ENCODE data around the gene SMARCA1. TPM values are rescaled to one million over a fixed set of nuclear protein-coding genes. Genes with fewer than 3 reads are reported as not detected.

The SMARCA1 gene
- polyA plus RNA-seq, 2 donors = 2.6 to 4.8 TPM

DNA sequence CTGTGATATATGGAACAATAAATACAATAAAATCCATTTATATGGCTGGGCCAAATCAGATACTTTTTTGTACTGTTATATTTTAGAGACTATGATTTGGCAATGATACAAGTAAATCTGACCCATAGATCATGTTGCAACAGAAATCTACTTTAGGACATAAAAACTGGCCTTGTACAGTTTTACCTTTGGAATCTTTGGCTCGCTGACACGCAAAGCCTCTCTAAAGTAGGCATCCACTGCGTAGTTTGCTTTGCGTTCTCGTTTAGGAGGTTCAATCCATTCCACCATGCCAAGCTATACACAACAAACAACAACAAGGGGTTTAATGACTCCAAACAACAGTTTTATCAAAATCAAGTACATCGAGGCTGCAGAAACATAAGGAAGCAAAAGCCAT, 42.4 kb downstream of the SMARCA1 start:
- H3K27me3 ChIP-seq (ENCODE audit: control insufficient read depth in 1 of 2, insufficient read depth in 2 of 2, low read length in 2 of 2) = no peaks in the 10 kb centered on the region
- H3K4me1 ChIP-seq (ENCODE audit: control insufficient read depth in 2 of 2, insufficient read depth in 2 of 2, low read length in 1 of 2) = no peaks in the 10 kb centered on the region
- no peak overlapping the region for H3K4me3 ChIP-seq (ENCODE audit: low read depth in 1 of 2, low read length in 2 of 2)
- H3K9me3 ChIP-seq (ENCODE audit: control insufficient read depth in 2 of 2, insufficient read depth in 1 of 2, low read depth in 1 of 2, low read length in 1 of 2) = no peaks in the 10 kb centered on the region
- H3K36me3 ChIP-seq (ENCODE audit: control insufficient read depth in 2 of 2, insufficient read depth in 2 of 2, low read length in 1 of 2) = no peaks in the 10 kb centered on the region
- no peak overlapping the region for H3K27ac ChIP-seq (ENCODE audit: low read depth in 2 of 2, low read length in 1 of 2)
- 94 to 97% methylated on average over 6 of the region's 6 CpGs for WGBS, 2 donors

- no peaks in the 10 kb centered on the region for H3K9me3 ChIP-seq (ENCODE audit: control insufficient read depth in 2 of 2, insufficient read depth in 1 of 2, low read depth in 1 of 2, low read length in 1 of 2)
- no peak overlapping the region for H3K4me3 ChIP-seq (ENCODE audit: low read depth in 1 of 2, low read length in 2 of 2)
- no peaks in the 10 kb centered on the region for H3K27me3 ChIP-seq (ENCODE audit: control insufficient read depth in 1 of 2, insufficient read depth in 2 of 2, low read length in 2 of 2)
- 70 to 74% methylated on average over 4 of the region's 4 CpGs for whole genome bisulfite sequencing, 2 donors
- H3K27ac ChIP-seq (ENCODE audit: low read depth in 2 of 2, low read length in 1 of 2) = no peak overlapping the region
- no peaks in the 10 kb centered on the region for H3K36me3 ChIP-seq (ENCODE audit: control insufficient read depth in 2 of 2, insufficient read depth in 2 of 2, low read length in 1 of 2)
- no peaks in the 10 kb centered on the region for H3K4me1 ChIP-seq (ENCODE audit: control insufficient read depth in 2 of 2, insufficient read depth in 2 of 2, low read length in 1 of 2)
Observed at GRCh38 chrX:129478516-129478915, 44.8 kb downstream of the SMARCA1 start.

- H3K36me3 ChIP-seq (ENCODE audit: control insufficient read depth in 2 of 2, insufficient read depth in 2 of 2, low read length in 1 of 2) = no peaks in the 10 kb centered on the region
- no peaks in the 10 kb centered on the region for H3K4me1 ChIP-seq (ENCODE audit: control insufficient read depth in 2 of 2, insufficient read depth in 2 of 2, low read length in 1 of 2)
- no peak overlapping the region for H3K4me3 ChIP-seq (ENCODE audit: low read depth in 1 of 2, low read length in 2 of 2)
- H3K9me3 ChIP-seq (ENCODE audit: control insufficient read depth in 2 of 2, insufficient read depth in 1 of 2, low read depth in 1 of 2, low read length in 1 of 2) = no peaks in the 10 kb centered on the region
- H3K27ac ChIP-seq (ENCODE audit: low read depth in 2 of 2, low read length in 1 of 2) = no peak overlapping the region
- WGBS, 2 donors = 38 to 67% methylated on average over 1 of the region's 1 CpG
- no peaks in the 10 kb centered on the region for H3K27me3 ChIP-seq (ENCODE audit: control insufficient read depth in 1 of 2, insufficient read depth in 2 of 2, low read length in 2 of 2)
Observed at GRCh38 chrX:129472116-129472515, 51.2 kb downstream of the SMARCA1 start.

GRCh38 chrX:129462707-129463106, 60.6 kb downstream of the SMARCA1 start:
- no peaks in the 10 kb centered on the region for H3K9me3 ChIP-seq (ENCODE audit: control insufficient read depth in 2 of 2, insufficient read depth in 1 of 2, low read depth in 1 of 2, low read length in 1 of 2)
- no peaks in the 10 kb centered on the region for H3K36me3 ChIP-seq (ENCODE audit: control insufficient read depth in 2 of 2, insufficient read depth in 2 of 2, low read length in 1 of 2)
- H3K27ac ChIP-seq (ENCODE audit: low read depth in 2 of 2, low read length in 1 of 2) = no peak overlapping the region
- no peaks in the 10 kb centered on the region for H3K4me1 ChIP-seq (ENCODE audit: control insufficient read depth in 2 of 2, insufficient read depth in 2 of 2, low read length in 1 of 2)
- whole genome bisulfite sequencing, 2 donors = 44 to 56% methylated on average over 3 of the region's 3 CpGs
- no peaks in the 10 kb centered on the region for H3K27me3 ChIP-seq (ENCODE audit: control insufficient read depth in 1 of 2, insufficient read depth in 2 of 2, low read length in 2 of 2)
- no peak overlapping the region for H3K4me3 ChIP-seq (ENCODE audit: low read depth in 1 of 2, low read length in 2 of 2)

DNA sequence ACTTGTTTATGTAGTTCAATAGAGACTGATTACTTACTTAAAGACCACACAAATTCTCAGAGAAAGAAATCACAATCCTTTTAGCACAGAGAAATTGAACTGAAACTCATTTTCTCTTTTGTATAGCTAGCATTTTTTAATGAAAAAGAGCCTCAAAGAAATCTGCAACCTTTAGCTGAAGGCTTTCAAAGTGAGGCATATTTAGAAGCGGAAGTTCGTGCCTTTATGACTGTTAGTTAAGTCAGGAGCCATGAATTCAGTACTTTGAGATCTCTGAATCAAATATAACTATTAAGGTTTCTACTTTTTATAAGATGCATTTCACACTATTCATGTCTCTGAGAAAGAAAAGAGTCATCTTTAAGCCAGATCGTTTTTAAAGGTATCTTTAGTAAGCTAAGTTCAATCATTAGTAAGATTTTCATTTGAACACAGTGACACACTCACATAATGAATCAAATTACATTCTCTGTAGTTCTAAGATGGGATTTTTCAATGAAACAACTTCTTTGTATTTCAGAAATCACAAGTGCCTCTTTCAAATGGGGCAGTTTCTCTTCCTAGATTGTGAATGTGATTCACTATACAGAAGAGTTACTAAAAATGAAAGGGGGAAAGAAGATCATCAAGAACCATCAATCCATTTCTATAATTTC, 61.4 kb downstream of the SMARCA1 start:
- no peaks in the 10 kb centered on the region for H3K9me3 ChIP-seq (ENCODE audit: control insufficient read depth in 2 of 2, insufficient read depth in 1 of 2, low read depth in 1 of 2, low read length in 1 of 2)
- H3K4me1 ChIP-seq (ENCODE audit: control insufficient read depth in 2 of 2, insufficient read depth in 2 of 2, low read length in 1 of 2) = no peaks in the 10 kb centered on the region
- H3K27me3 ChIP-seq (ENCODE audit: control insufficient read depth in 1 of 2, insufficient read depth in 2 of 2, low read length in 2 of 2) = no peaks in the 10 kb centered on the region
- H3K36me3 ChIP-seq (ENCODE audit: control insufficient read depth in 2 of 2, insufficient read depth in 2 of 2, low read length in 1 of 2) = no peaks in the 10 kb centered on the region
- WGBS, 2 donors = 66 to 81% methylated on average over 3 of the region's 3 CpGs
- no peak overlapping the region for H3K4me3 ChIP-seq (ENCODE audit: low read depth in 1 of 2, low read length in 2 of 2)
- no peak overlapping the region for H3K27ac ChIP-seq (ENCODE audit: low read depth in 2 of 2, low read length in 1 of 2)

DNA sequence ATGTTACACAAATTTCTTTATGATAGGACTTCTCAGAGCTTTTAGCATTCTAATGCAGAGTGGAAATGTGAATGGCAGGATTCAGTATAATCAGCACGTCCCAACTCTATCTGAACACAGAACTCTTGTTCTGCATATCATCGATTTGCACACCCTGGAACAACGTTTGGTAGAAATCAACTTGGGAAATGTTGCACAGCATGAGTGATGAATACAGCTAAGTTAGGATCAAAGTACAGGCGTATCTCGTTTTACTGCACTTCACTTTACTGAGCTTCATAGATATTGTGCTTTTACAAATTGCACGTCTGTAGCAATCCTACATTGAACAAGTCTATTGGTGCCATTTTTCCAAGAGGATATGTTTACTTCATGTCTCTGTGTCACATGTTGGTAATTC, 70.8 kb downstream of the SMARCA1 start:
- H3K27me3 ChIP-seq (ENCODE audit: control insufficient read depth in 1 of 2, insufficient read depth in 2 of 2, low read length in 2 of 2) = no peaks in the 10 kb centered on the region
- no peak overlapping the region for H3K4me3 ChIP-seq (ENCODE audit: low read depth in 1 of 2, low read length in 2 of 2)
- H3K4me1 ChIP-seq (ENCODE audit: control insufficient read depth in 2 of 2, insufficient read depth in 2 of 2, low read length in 1 of 2) = no peaks in the 10 kb centered on the region
- H3K36me3 ChIP-seq (ENCODE audit: control insufficient read depth in 2 of 2, insufficient read depth in 2 of 2, low read length in 1 of 2) = no peaks in the 10 kb centered on the region
- no peak overlapping the region for H3K27ac ChIP-seq (ENCODE audit: low read depth in 2 of 2, low read length in 1 of 2)
- 78 to 92% methylated on average over 6 of the region's 6 CpGs for whole genome bisulfite sequencing, 2 donors
- no peaks in the 10 kb centered on the region for H3K9me3 ChIP-seq (ENCODE audit: control insufficient read depth in 2 of 2, insufficient read depth in 1 of 2, low read depth in 1 of 2, low read length in 1 of 2)

GRCh38 chrX:129450123-129450522, 73.2 kb downstream of the SMARCA1 start:
- Histone ChIP-seq H3K4me3 (ENCODE audit: low read depth in 1 of 2, low read length in 2 of 2) (no peak overlapping the region), H3K27me3 (ENCODE audit: control insufficient read depth in 1 of 2, insufficient read depth in 2 of 2, low read length in 2 of 2) (no peaks in the 10 kb centered on the region), H3K36me3 (ENCODE audit: control insufficient read depth in 2 of 2, insufficient read depth in 2 of 2, low read length in 1 of 2) (no peaks in the 10 kb centered on the region), H3K27ac (ENCODE audit: low read depth in 2 of 2, low read length in 1 of 2) (no peak overlapping the region), H3K9me3 (ENCODE audit: control insufficient read depth in 2 of 2, insufficient read depth in 1 of 2, low read depth in 1 of 2, low read length in 1 of 2) (no peaks in the 10 kb centered on the region), H3K4me1 (ENCODE audit: control insufficient read depth in 2 of 2, insufficient read depth in 2 of 2, low read length in 1 of 2) (no peaks in the 10 kb centered on the region)
- 75 to 94% methylated on average over 4 of the region's 4 CpGs for WGBS, 2 donors

GRCh38 chrX:129449148-129449547, 74.1 kb downstream of the SMARCA1 start:
- no peaks in the 10 kb centered on the region for H3K27me3 ChIP-seq (ENCODE audit: control insufficient read depth in 1 of 2, insufficient read depth in 2 of 2, low read length in 2 of 2)
- H3K36me3 ChIP-seq (ENCODE audit: control insufficient read depth in 2 of 2, insufficient read depth in 2 of 2, low read length in 1 of 2) = no peaks in the 10 kb centered on the region
- no peak overlapping the region for H3K4me3 ChIP-seq (ENCODE audit: low read depth in 1 of 2, low read length in 2 of 2)
- H3K27ac ChIP-seq (ENCODE audit: low read depth in 2 of 2, low read length in 1 of 2) = no peak overlapping the region
- H3K4me1 ChIP-seq (ENCODE audit: control insufficient read depth in 2 of 2, insufficient read depth in 2 of 2, low read length in 1 of 2) = no peaks in the 10 kb centered on the region
- H3K9me3 ChIP-seq (ENCODE audit: control insufficient read depth in 2 of 2, insufficient read depth in 1 of 2, low read depth in 1 of 2, low read length in 1 of 2) = no peaks in the 10 kb centered on the region
- WGBS, 2 donors = 69 to 77% methylated on average over 2 of the region's 2 CpGs

DNA sequence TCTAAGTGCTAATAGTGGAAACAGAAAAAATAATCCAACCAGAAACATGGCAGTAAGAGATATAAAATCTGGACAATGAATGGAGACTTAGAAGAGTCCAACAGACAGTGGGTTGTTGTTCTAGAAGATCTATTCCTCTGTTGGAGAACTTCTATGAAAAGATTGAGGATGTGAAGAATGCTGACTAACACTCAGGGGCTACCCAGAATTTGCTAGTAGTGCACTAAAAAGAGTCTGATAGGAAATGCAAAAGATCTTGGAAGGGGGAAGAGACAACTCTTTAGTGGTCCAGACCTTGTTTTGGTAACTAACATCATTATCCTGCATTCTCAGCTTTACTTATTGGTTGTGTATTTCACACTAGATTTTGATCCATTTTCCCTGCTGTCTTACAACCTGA, 77.9 kb downstream of the SMARCA1 start:
- H3K36me3 ChIP-seq (ENCODE audit: control insufficient read depth in 2 of 2, insufficient read depth in 2 of 2, low read length in 1 of 2) = no peaks in the 10 kb centered on the region
- H3K4me3 ChIP-seq (ENCODE audit: low read depth in 1 of 2, low read length in 2 of 2) = no peak overlapping the region
- H3K4me1 ChIP-seq (ENCODE audit: control insufficient read depth in 2 of 2, insufficient read depth in 2 of 2, low read length in 1 of 2) = no peaks in the 10 kb centered on the region
- no peak overlapping the region for H3K27ac ChIP-seq (ENCODE audit: low read depth in 2 of 2, low read length in 1 of 2)
- H3K27me3 ChIP-seq (ENCODE audit: control insufficient read depth in 1 of 2, insufficient read depth in 2 of 2, low read length in 2 of 2) = no peaks in the 10 kb centered on the region
- H3K9me3 ChIP-seq (ENCODE audit: control insufficient read depth in 2 of 2, insufficient read depth in 1 of 2, low read depth in 1 of 2, low read length in 1 of 2) = no peaks in the 10 kb centered on the region

- H3K9me3 ChIP-seq (ENCODE audit: control insufficient read depth in 2 of 2, insufficient read depth in 1 of 2, low read depth in 1 of 2, low read length in 1 of 2) = no peaks in the 10 kb centered on the region
- H3K27me3 ChIP-seq (ENCODE audit: control insufficient read depth in 1 of 2, insufficient read depth in 2 of 2, low read length in 2 of 2) = no peaks in the 10 kb centered on the region
- no peaks in the 10 kb centered on the region for H3K36me3 ChIP-seq (ENCODE audit: control insufficient read depth in 2 of 2, insufficient read depth in 2 of 2, low read length in 1 of 2)
- 64 to 87% methylated on average over 3 of the region's 3 CpGs for WGBS, 2 donors
- H3K4me3 ChIP-seq (ENCODE audit: low read depth in 1 of 2, low read length in 2 of 2) = no peak overlapping the region
- no peaks in the 10 kb centered on the region for H3K4me1 ChIP-seq (ENCODE audit: control insufficient read depth in 2 of 2, insufficient read depth in 2 of 2, low read length in 1 of 2)
- no peak overlapping the region for H3K27ac ChIP-seq (ENCODE audit: low read depth in 2 of 2, low read length in 1 of 2)
Observed at GRCh38 chrX:129433945-129434344, 89.3 kb downstream of the SMARCA1 start.
